ENCODE measurements around the gene C1QTNF8. TPM values are rescaled to one million over a fixed set of nuclear protein-coding genes. Genes with fewer than 3 reads are reported as not detected.

The C1QTNF8 gene
- total and polyA plus RNA-seq, 2 of the 8 experiments (the other 6 are each of a cell fraction or from before 2014, with no cell fraction given): not detected

- Histone ChIP-seq H3K4me3 (ENCODE audit: extremely low read depth in 1 of 4, insufficient read depth in 2 of 4, low read depth in 3 of 4, low read length in 4 of 4) (no peak overlapping the region), H3K4me2 (ENCODE audit: insufficient read depth in 1 of 2, low read depth in 2 of 2, low read length in 2 of 2) (no peak overlapping the region), H4K91ac (replicated peaks; ENCODE audit: insufficient read length, low read length) (no peak overlapping the region), H3K27ac (ENCODE audit: low read depth, low read length) (no peak overlapping the region), H3K14ac (ENCODE audit: insufficient read length) (no peak overlapping the region), H3K56ac (replicated peaks; ENCODE audit: insufficient read length, low read depth, low read length) (no peak overlapping the region), H2BK12ac (ENCODE audit: low read depth, low read length) (0 out of 2 replicates have a peak overlapping the region, but pooled peaks have one; percentile 50), H3K36me3 (ENCODE audit: control insufficient read depth in 2 of 4, insufficient read depth in 4 of 4, low read length in 3 of 4) (no peaks in the 10 kb centered on the region), H3K4me1 (replicated peaks in 1 of 4; ENCODE audit: control insufficient read depth in 3 of 4, insufficient read depth in 4 of 4, low read length in 3 of 4) (no peaks in the 10 kb centered on the region; a peak in 2 of 7 replicates), H2BK20ac (ENCODE audit: low read length) (no peak overlapping the region), H3K9me3 (ENCODE audit: insufficient read depth in 2 of 2, low read depth in 1 of 2, low read length in 1 of 2) (peaks cover 4 to 7% of the 10 kb centered on the region in 2 experiments; a peak in 3 of 4 replicates), H3K79me1 (ENCODE audit: low read depth, low read length) (no peaks in the 10 kb centered on the region), H3K27me3 (replicated peaks in 1 of 4; ENCODE audit: control insufficient read depth in 3 of 4, extremely low read depth in 1 of 4, insufficient read depth in 3 of 4, low read length in 3 of 4) (no peaks in the 10 kb centered on the region), H4K20me1 (replicated peaks in 1 of 2; ENCODE audit: control insufficient read depth in 1 of 2, insufficient read depth in 2 of 2, low read length in 2 of 2) (peaks cover 0 to 2% of the 10 kb centered on the region in 2 experiments), H2AFZ (ENCODE audit: low read length) (no peak overlapping the region), H3K9ac (replicated peaks in 1 of 4; ENCODE audit: extremely low read depth in 1 of 4, low read depth in 3 of 4, low read length in 3 of 4) (no peak overlapping the region), H2BK5ac (ENCODE audit: low read depth, low read length) (no peak overlapping the region), H3K23me2 (ENCODE audit: low read depth, low read length) (no peaks in the 10 kb centered on the region), H4K5ac (ENCODE audit: insufficient read length, low read depth, low read length) (no peak overlapping the region), H4K8ac (ENCODE audit: extremely low read depth, insufficient read depth, low read length) (no peak overlapping the region; the same call in 1 of the 2 replicates), H3K18ac (ENCODE audit: extremely low read depth, low read length) (no peak overlapping the region), H3K79me2 (ENCODE audit: control insufficient read depth in 1 of 2, insufficient read depth in 2 of 2, low read length in 2 of 2) (no peaks in the 10 kb centered on the region), H2AK5ac (ENCODE audit: low read depth, low read length) (no peak overlapping the region; the same call in 1 of the 2 replicates), H2BK15ac (ENCODE audit: low read length) (no peak overlapping the region), H3K23ac (ENCODE audit: insufficient read length) (no peak overlapping the region), H3K4ac (replicated peaks; ENCODE audit: insufficient read length, low read depth, low read length) (no peak overlapping the region), H2BK120ac (replicated peaks; ENCODE audit: low read depth, low read length) (no peak overlapping the region)
- WGBS, 2 experiments (ENCODE audit: extremely low coverage in 1 of 2, insufficient coverage in 1 of 2, insufficient read length in 1 of 2, insufficient replicate concordance in 2 of 2, low coverage in 1 of 2, low lambda C conversion rate in 2 of 2, missing lambda C conversion rate in 1 of 2): 85% methylated on average over 16 of the region's 42 CpGs; no CpG with 5 or more reads in 1 of the 2 experiments
- ChIA-PET POLR2A (ENCODE audit: partially characterized antibody) (no interaction called here), CTCF (ENCODE audit: partially characterized antibody) (interaction anchor here (0.8 to 1.3 kb wide), 3 partner anchors 21 to 24 kb away, joined by 3 to 5 read pairs (median 3); no protein-coding TSS in a partner anchor)
- no peak for DNase-seq (ENCODE audit: low read depth in 1 of 2, low spot score in 2 of 2)
- FAIRE-seq: no peak
- TF ChIP-seq GABPA (IDR thresholded peaks at IDR 0.05; ENCODE audit: borderline replicate concordance, insufficient read depth, low read length): 0 out of 2 replicates have a peak, but pooled peaks have one; percentile 30
- TF ChIP-seq TEAD4 (IDR thresholded peaks at IDR 0.05; ENCODE audit: low read depth, low read length): no peak
These were observed 15.0 kb downstream of the C1QTNF8 start for GRCh38 chr16:1080801-1081733.

Measured in H1 (cell line).